MM.1S (cell line): Measurements from ENCODE around the gene BOC.

Source experiments
- DNase-seq: peaks from one replicate; pipeline ENCODE4 v3.0.0-alpha.2; 2015
- H2AFZ ChIP-seq: fragments of 300-600 bp; sonication (generic); 2 replicates; pipeline ENCODE4 v1.6.0; 2016; ENCODE audit warnings: antibody characterized with exemption, low read length
- H3F3A ChIP-seq: fragments of 300-600 bp; sonication (generic); 2 replicates; pipeline ENCODE4 v1.6.1; 2016; ENCODE audit warnings: mild to moderate bottlenecking, antibody characterized with exemption, low read length, moderate library complexity, mixed read lengths; ENCODE audit not compliant: insufficient read depth
- H3K27ac ChIP-seq: fragments of 300-600 bp; sonication (generic); 2 replicates; pipeline ENCODE4 v1.5.1; 2016; ENCODE audit warnings: mild to moderate bottlenecking, low read length
- H3K27me3 ChIP-seq: fragments of 300-600 bp; sonication (generic); replicated peaks from 2 replicates; pipeline ENCODE4 v1.6.0; 2016; ENCODE audit warnings: low read length; ENCODE audit not compliant: insufficient read depth
- H3K36me3 ChIP-seq: fragments of 300-600 bp; sonication (generic); replicated peaks from 2 replicates; pipeline ENCODE4 v1.6.1; 2016; ENCODE audit warnings: mild to moderate bottlenecking, low read length, mixed read lengths; ENCODE audit not compliant: insufficient read depth
- H3K4me1 ChIP-seq: fragments of 300-600 bp; sonication (generic); 2 replicates; pipeline ENCODE4 v1.6.1; 2016; ENCODE audit warnings: low read length, mixed read lengths
- H3K4me2 ChIP-seq: fragments of 300-600 bp; sonication (generic); 2 replicates; pipeline ENCODE4 v1.6.0; 2016; ENCODE audit warnings: low read depth, low read length
- H3K4me3 ChIP-seq: fragments of 300-600 bp; sonication (generic); 2 replicates; pipeline ENCODE4 v1.5.1; 2016; ENCODE audit warnings: low read length, mixed read lengths
- H3K79me2 ChIP-seq: fragments of 300-600 bp; sonication (generic); 2 replicates; pipeline ENCODE4 v1.6.1; 2016; ENCODE audit warnings: mixed run types, low read length, mixed read lengths
- H3K9ac ChIP-seq: fragments of 300-600 bp; sonication (generic); 2 replicates; pipeline ENCODE4 v1.6.1; 2016; ENCODE audit warnings: low read length, mixed read lengths
- H3K9me2 ChIP-seq: fragments of 300-600 bp; sonication (generic); replicated peaks from 2 replicates; pipeline ENCODE4 v1.6.1; 2016; ENCODE audit warnings: mild to moderate bottlenecking, low read length, mixed read lengths; ENCODE audit not compliant: insufficient read depth
- H3K9me3 ChIP-seq: fragments of 300-600 bp; sonication (generic); replicated peaks from 2 replicates; pipeline ENCODE4 v1.6.1; 2016; ENCODE audit warnings: mild to moderate bottlenecking, low read length, mixed read lengths; ENCODE audit not compliant: insufficient read depth
- H4K20me1 ChIP-seq: fragments of 300-600 bp; sonication (generic); 2 replicates; pipeline ENCODE4 v1.6.1; 2016; ENCODE audit warnings: mild to moderate bottlenecking, low read length, moderate library complexity, mixed read lengths; ENCODE audit not compliant: insufficient read depth
- EZH2 ChIP-seq: fragments of 300-600 bp; sonication (generic); optimal IDR thresholded peaks from 2 replicates; pipeline ENCODE3; 2017; ENCODE audit warnings: low read depth, mild to moderate bottlenecking, antibody characterized with exemption, low read length, mixed read lengths
- EZH2phosphoT487 ChIP-seq: fragments of 300-600 bp; sonication (generic); IDR thresholded peaks from 2 replicates; pipeline ENCODE4 v1.6.1; 2018; ENCODE audit warnings: antibody characterized with exemption, low read length
- TF ChIP-seq, protein P1 (sequence below): fragments of 300-600 bp; sonication (generic); IDR thresholded peaks from 2 replicates; pipeline ENCODE4 v1.5.1; 2016; ENCODE audit warnings: antibody characterized with exemption, low read length, mixed read lengths

The BOC gene

DNA sequence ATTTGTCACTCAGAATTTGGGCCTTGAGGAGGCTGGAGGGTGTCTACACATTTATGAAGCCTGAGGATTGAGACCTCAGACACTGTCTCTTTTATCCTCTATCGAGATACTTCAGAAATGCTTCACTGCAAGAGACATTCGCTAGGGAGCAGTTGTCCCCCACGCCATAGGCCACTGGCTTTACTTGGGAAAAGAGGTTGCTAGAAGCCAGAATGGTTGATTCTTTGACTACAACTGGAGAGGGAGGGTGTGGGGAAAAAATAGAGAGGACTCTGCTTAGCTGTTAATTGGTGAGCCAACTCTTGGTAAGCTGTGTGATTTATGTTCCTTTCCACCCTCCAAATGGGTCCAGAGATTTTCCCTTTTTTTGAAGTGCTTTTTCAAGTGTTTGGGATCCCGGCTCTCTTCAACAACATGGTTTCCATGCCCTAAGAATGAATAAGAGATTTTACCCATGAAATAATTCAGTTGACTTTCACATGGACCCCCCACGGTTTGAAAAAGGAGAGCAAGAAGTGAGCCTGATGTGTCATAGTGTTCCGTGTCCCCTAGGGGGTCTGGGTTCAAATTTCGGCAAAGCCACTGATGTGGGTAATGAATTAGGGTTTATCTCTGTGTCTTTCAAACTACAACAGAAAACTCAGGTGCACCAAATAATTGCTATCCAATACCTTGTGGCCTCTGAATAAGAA, 2.7 kb downstream of the BOC start:
- H3K4me2 ChIP-seq = no peak overlapping the region
- no peak overlapping the region for H2AFZ ChIP-seq
- no peak for DNase-seq
- H3K27me3 ChIP-seq = no peaks in the 10 kb centered on the region
- H3K9ac ChIP-seq = no peak overlapping the region
- no peaks in the 10 kb centered on the region for H4K20me1 ChIP-seq
- H3K9me3 ChIP-seq = no peaks in the 10 kb centered on the region
- H3K79me2 ChIP-seq = no peaks in the 10 kb centered on the region
- H3K36me3 ChIP-seq = no peaks in the 10 kb centered on the region
- H3K9me2 ChIP-seq = no peaks in the 10 kb centered on the region
- no peak overlapping the region for H3K4me3 ChIP-seq
- TF ChIP-seq, protein P1, sequence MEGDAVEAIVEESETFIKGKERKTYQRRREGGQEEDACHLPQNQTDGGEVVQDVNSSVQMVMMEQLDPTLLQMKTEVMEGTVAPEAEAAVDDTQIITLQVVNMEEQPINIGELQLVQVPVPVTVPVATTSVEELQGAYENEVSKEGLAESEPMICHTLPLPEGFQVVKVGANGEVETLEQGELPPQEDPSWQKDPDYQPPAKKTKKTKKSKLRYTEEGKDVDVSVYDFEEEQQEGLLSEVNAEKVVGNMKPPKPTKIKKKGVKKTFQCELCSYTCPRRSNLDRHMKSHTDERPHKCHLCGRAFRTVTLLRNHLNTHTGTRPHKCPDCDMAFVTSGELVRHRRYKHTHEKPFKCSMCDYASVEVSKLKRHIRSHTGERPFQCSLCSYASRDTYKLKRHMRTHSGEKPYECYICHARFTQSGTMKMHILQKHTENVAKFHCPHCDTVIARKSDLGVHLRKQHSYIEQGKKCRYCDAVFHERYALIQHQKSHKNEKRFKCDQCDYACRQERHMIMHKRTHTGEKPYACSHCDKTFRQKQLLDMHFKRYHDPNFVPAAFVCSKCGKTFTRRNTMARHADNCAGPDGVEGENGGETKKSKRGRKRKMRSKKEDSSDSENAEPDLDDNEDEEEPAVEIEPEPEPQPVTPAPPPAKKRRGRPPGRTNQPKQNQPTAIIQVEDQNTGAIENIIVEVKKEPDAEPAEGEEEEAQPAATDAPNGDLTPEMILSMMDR = no peak
- TF ChIP-seq EZH2phosphoT487 = no peak
- no peak for TF ChIP-seq EZH2
- no peaks in the 10 kb centered on the region for H3F3A ChIP-seq
- 0 out of 2 replicates have a peak, but pooled peaks cover 7% of the 10 kb centered on the region for H3K4me1 ChIP-seq
- H3K27ac ChIP-seq = no peak overlapping the region

GRCh38 chr3:113214917-113215595, 3.7 kb downstream of the BOC start:
- 0 out of 2 replicates have a peak, but pooled peaks cover 7% of the 10 kb centered on the region for H3K4me1 ChIP-seq
- DNase-seq = no peak

DNA sequence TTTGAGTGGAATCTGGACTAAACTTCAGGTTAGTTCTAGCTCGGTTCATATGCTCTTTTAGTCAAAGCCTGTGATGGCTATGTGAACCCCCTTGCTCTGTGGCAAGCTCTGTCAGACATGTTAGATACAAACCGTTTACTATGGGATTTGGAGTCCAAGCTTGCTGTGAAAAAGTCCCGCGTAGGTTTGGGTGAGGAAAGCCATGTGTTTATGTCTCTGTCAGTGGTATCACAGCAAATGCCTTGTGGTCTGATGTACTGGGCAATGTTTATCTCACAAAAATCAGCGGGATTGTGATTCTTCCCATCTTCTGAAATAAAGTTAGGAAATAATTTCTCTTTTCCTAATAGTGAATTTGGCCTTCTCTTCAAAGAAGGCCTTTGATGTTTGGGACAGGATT, 5.0 kb downstream of the BOC start:
- TF ChIP-seq EZH2 (no peak), EZH2phosphoT487 (no peak)
- TF ChIP-seq, protein P1 = no peak
- H3K9me2 ChIP-seq = no peaks in the 10 kb centered on the region
- no peak overlapping the region for H3K4me3 ChIP-seq
- no peaks in the 10 kb centered on the region for H3K79me2 ChIP-seq
- no peak overlapping the region for H3K4me2 ChIP-seq
- no peak overlapping the region for H2AFZ ChIP-seq
- H3K9ac ChIP-seq = no peak overlapping the region
- 0 out of 2 replicates have a peak, but pooled peaks cover 7% of the 10 kb centered on the region for H3K4me1 ChIP-seq
- no peak overlapping the region for H3K27ac ChIP-seq
- no peaks in the 10 kb centered on the region for H4K20me1 ChIP-seq
- H3F3A ChIP-seq = no peaks in the 10 kb centered on the region
- H3K9me3 ChIP-seq = no peaks in the 10 kb centered on the region
- no peaks in the 10 kb centered on the region for H3K36me3 ChIP-seq
- DNase-seq = no peak
- H3K27me3 ChIP-seq = no peaks in the 10 kb centered on the region

More at GRCh38 chr3:113214917-113215595, 3.7 kb downstream of the BOC start:
- Histone ChIP-seq H3K4me3 (no peak overlapping the region), H3K9me3 (no peaks in the 10 kb centered on the region), H3K9ac (no peak overlapping the region), H4K20me1 (no peaks in the 10 kb centered on the region), H2AFZ (no peak overlapping the region), H3K79me2 (no peaks in the 10 kb centered on the region), H3K4me2 (no peak overlapping the region), H3F3A (no peaks in the 10 kb centered on the region), H3K27ac (no peak overlapping the region), H3K27me3 (no peaks in the 10 kb centered on the region), H3K36me3 (no peaks in the 10 kb centered on the region), H3K9me2 (no peaks in the 10 kb centered on the region)
- TF ChIP-seq, protein P1 = no peak
- TF ChIP-seq EZH2phosphoT487 (no peak), EZH2 (no peak)
